ENCODE measurements around the gene ADAM12. TPM values are rescaled to one million over a fixed set of nuclear protein-coding genes. Genes with fewer than 3 reads are reported as not detected.

Gene ADAM12
- total RNA-seq, 4 donors from 2014 or later, result 0.19 to 2.6 (median 1.5) TPM

- H3K27me3 ChIP-seq, result no peaks in the 10 kb centered on the region
- H3K4me1 ChIP-seq, result no peaks in the 10 kb centered on the region
- no peak for DNase-seq (ENCODE audit: low spot score in 2 of 2)
- H3K36me3 ChIP-seq, result no peaks in the 10 kb centered on the region
- H3K27ac ChIP-seq, result no peak overlapping the region
- no peak overlapping the region for H3K4me3 ChIP-seq
- 91% methylated on average over 4 of the region's 4 CpGs for WGBS
- TF ChIP-seq CTCF (IDR thresholded peaks at IDR 0.05), result no peak
- TF ChIP-seq POLR2A (IDR thresholded peaks at IDR 0.05), result no peak
- TF ChIP-seq POLR2AphosphoS5 (IDR thresholded peaks at IDR 0.05), result no peak
- TF ChIP-seq EP300 (IDR thresholded peaks at IDR 0.05), result no peak
- no peaks in the 10 kb centered on the region for H3K9me3 ChIP-seq
These were observed 301.1 kb downstream of the ADAM12 start for GRCh38 chr10:126087153-126087680.

- Histone ChIP-seq H3K27me3 (no peaks in the 10 kb centered on the region), H3K36me3 (no peaks in the 10 kb centered on the region), H3K4me3 (no peak overlapping the region), H3K9me3 (no peaks in the 10 kb centered on the region), H3K27ac (no peak overlapping the region), H3K4me1 (no peaks in the 10 kb centered on the region)
- 48% methylated on average over 1 of the region's 1 CpG for WGBS
- TF ChIP-seq POLR2AphosphoS5 (IDR thresholded peaks at IDR 0.05) (no peak), CTCF (IDR thresholded peaks at IDR 0.05) (no peak), POLR2A (IDR thresholded peaks at IDR 0.05) (no peak), EP300 (IDR thresholded peaks at IDR 0.05) (no peak)
- DNase-seq (ENCODE audit: low spot score in 2 of 2), result no peak
These were observed 302.5 kb downstream of the ADAM12 start for GRCh38 chr10:126085806-126086205.

DNA sequence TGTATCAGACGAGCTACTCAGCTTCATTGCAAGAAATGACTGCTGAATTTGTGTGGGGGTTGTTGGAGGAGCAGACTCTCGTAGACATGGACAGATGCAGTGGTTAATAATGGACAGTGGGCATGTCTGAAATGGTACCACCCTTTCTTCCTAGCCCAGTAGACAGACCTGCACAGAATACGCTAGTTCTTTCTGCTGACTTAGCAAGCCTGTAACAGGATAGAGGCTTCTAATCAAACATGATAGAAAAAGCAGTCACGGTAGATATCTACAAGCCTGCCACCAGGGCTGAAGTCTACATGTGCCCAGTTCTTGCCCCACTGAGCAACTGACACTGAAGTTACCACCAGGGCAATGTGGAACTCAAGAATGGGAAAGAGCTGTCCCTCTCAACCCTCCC is 303.9 kb downstream of the ADAM12 start:
- H3K4me1 ChIP-seq, result no peaks in the 10 kb centered on the region
- WGBS, result 93% methylated on average over 4 of the region's 4 CpGs
- DNase-seq (ENCODE audit: low spot score in 2 of 2), result no peak
- no peaks in the 10 kb centered on the region for H3K9me3 ChIP-seq
- no peak overlapping the region for H3K4me3 ChIP-seq
- H3K36me3 ChIP-seq, result no peaks in the 10 kb centered on the region
- H3K27me3 ChIP-seq, result no peaks in the 10 kb centered on the region
- H3K27ac ChIP-seq, result no peak overlapping the region
- no peak for TF ChIP-seq EP300 (IDR thresholded peaks at IDR 0.05)
- no peak for TF ChIP-seq POLR2A (IDR thresholded peaks at IDR 0.05)
- TF ChIP-seq CTCF (IDR thresholded peaks at IDR 0.05), result no peak
- TF ChIP-seq POLR2AphosphoS5 (IDR thresholded peaks at IDR 0.05), result no peak

DNA sequence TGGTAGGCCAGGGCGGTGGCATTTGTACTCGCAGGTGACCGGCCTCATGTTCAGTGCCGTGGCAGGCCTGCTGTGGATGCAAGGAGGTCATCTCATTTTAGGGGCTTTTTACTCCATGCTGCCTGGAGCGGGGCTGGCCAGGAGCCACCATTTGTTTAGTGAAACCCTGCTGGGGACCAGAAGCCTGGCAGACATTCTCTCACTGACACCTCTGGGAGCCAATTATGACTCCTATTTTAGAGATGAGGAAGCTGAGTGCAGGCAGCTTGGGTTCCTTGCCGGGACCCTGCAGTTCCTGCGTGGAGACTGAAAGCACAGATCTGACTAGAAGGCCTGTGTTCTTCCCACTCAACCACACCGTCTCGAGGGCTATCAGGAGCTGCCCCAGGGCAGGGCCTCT is 305.3 kb downstream of the ADAM12 start:
- no peaks in the 10 kb centered on the region for H3K4me1 ChIP-seq
- DNase-seq (ENCODE audit: low spot score in 2 of 2), result no peak
- no peak overlapping the region for H3K27ac ChIP-seq
- TF ChIP-seq POLR2A (IDR thresholded peaks at IDR 0.05) (no peak), POLR2AphosphoS5 (IDR thresholded peaks at IDR 0.05) (no peak), EP300 (IDR thresholded peaks at IDR 0.05) (no peak), CTCF (IDR thresholded peaks at IDR 0.05) (no peak)
- H3K4me3 ChIP-seq, result no peak overlapping the region
- 97% methylated on average over 7 of the region's 9 CpGs for WGBS
- H3K36me3 ChIP-seq, result no peaks in the 10 kb centered on the region
- no peaks in the 10 kb centered on the region for H3K9me3 ChIP-seq
- no peaks in the 10 kb centered on the region for H3K27me3 ChIP-seq

GRCh38 chr10:126081841-126082466 is 306.3 kb downstream of the ADAM12 start:
- H3K4me3 ChIP-seq, result no peak overlapping the region
- WGBS, result 85% methylated on average over 14 of the region's 14 CpGs
- no peaks in the 10 kb centered on the region for H3K4me1 ChIP-seq
- no peaks in the 10 kb centered on the region for H3K27me3 ChIP-seq
- H3K36me3 ChIP-seq, result no peaks in the 10 kb centered on the region
- TF ChIP-seq POLR2AphosphoS5 (IDR thresholded peaks at IDR 0.05) (no peak), POLR2A (IDR thresholded peaks at IDR 0.05) (no peak), CTCF (IDR thresholded peaks at IDR 0.05) (no peak), EP300 (IDR thresholded peaks at IDR 0.05) (no peak)
- peak in 1 of 2 donors; percentile 13 for DNase-seq (ENCODE audit: low spot score in 2 of 2)
- no peak overlapping the region for H3K27ac ChIP-seq
- H3K9me3 ChIP-seq, result no peaks in the 10 kb centered on the region

Measured in suprapubic skin (tissue), 4 donors.